Measurements from ENCODE around the gene TIFAB.
"Not testable (repeated sequence)": the region's sequence is repeated elsewhere in the genome, so short reads cannot be mapped to it uniquely, and the experiment has no call there.

TIFAB gene

GRCh38 chr5:135452321-135453030 lies at the start of gene TIFAB:
Gene TIFAB (minus strand): TSS chr5:135452351. CDS start chr5:135449939, 2,412 bp downstream.
- DNase-seq = no peak
- in situ Hi-C loops (cut with HindIII; ENCODE audit: low pct_ligation_motif_present, low pct_unique_long_range_greater_than_20kb, low sequenced_read_pairs) = loop anchor here (25.0 kb wide), 1 partner anchor 285 kb away; no protein-coding TSS in a partner anchor

- in situ Hi-C loops (cut with HindIII; ENCODE audit: low pct_ligation_motif_present, low pct_unique_long_range_greater_than_20kb, low sequenced_read_pairs) = no loop called here
- no peak for DNase-seq
These were observed 46.5 kb upstream of the TIFAB start for GRCh38 chr5:135498637-135498995.

- DNase-seq = no peak
- in situ Hi-C loops (cut with HindIII; ENCODE audit: low pct_ligation_motif_present, low pct_unique_long_range_greater_than_20kb, low sequenced_read_pairs) = no loop called here
These were observed 46.0 kb upstream of the TIFAB start for GRCh38 chr5:135497971-135498636.

- in situ Hi-C loops (cut with HindIII; ENCODE audit: low pct_ligation_motif_present, low pct_unique_long_range_greater_than_20kb, low sequenced_read_pairs); DNase-seq: not testable (repeated sequence)
These were observed 43.4 kb upstream of the TIFAB start for GRCh38 chr5:135495531-135495930.

GRCh38 chr5:135494196-135494595 lies 42.0 kb upstream of the TIFAB start:
- in situ Hi-C loops (cut with HindIII; ENCODE audit: low pct_ligation_motif_present, low pct_unique_long_range_greater_than_20kb, low sequenced_read_pairs) = no loop called here
- no peak for DNase-seq

- peak; percentile 33 for DNase-seq
These were observed 41.4 kb upstream of the TIFAB start for GRCh38 chr5:135493406-135494180.

GRCh38 chr5:135492319-135492626 lies 40.1 kb upstream of the TIFAB start:
- DNase-seq = no peak
- in situ Hi-C loops (cut with HindIII; ENCODE audit: low pct_ligation_motif_present, low pct_unique_long_range_greater_than_20kb, low sequenced_read_pairs) = no loop called here

More at GRCh38 chr5:135493406-135494180, 41.4 kb upstream of the TIFAB start:
- in situ Hi-C loops (cut with HindIII; ENCODE audit: low pct_ligation_motif_present, low pct_unique_long_range_greater_than_20kb, low sequenced_read_pairs) = no loop called here

- no peak for DNase-seq
- in situ Hi-C loops (cut with HindIII; ENCODE audit: low pct_ligation_motif_present, low pct_unique_long_range_greater_than_20kb, low sequenced_read_pairs) = no loop called here
These were observed 39.6 kb upstream of the TIFAB start for GRCh38 chr5:135491552-135492318.

GRCh38 chr5:135491038-135491551 lies 38.9 kb upstream of the TIFAB start:
- DNase-seq = no peak
- in situ Hi-C loops (cut with HindIII; ENCODE audit: low pct_ligation_motif_present, low pct_unique_long_range_greater_than_20kb, low sequenced_read_pairs) = no loop called here

GRCh38 chr5:135490245-135491037 lies 38.3 kb upstream of the TIFAB start:
- in situ Hi-C loops (cut with HindIII; ENCODE audit: low pct_ligation_motif_present, low pct_unique_long_range_greater_than_20kb, low sequenced_read_pairs) = no loop called here
- DNase-seq = no peak

GRCh38 chr5:135489466-135490244 lies 37.5 kb upstream of the TIFAB start:
- in situ Hi-C loops (cut with HindIII; ENCODE audit: low pct_ligation_motif_present, low pct_unique_long_range_greater_than_20kb, low sequenced_read_pairs) = no loop called here
- no peak for DNase-seq

GRCh38 chr5:135488727-135489465 lies 36.7 kb upstream of the TIFAB start:
- peak; percentile 31 for DNase-seq
- in situ Hi-C loops (cut with HindIII; ENCODE audit: low pct_ligation_motif_present, low pct_unique_long_range_greater_than_20kb, low sequenced_read_pairs) = no loop called here

GRCh38 chr5:135487839-135488514 lies 35.8 kb upstream of the TIFAB start:
- DNase-seq = no peak
- in situ Hi-C loops (cut with HindIII; ENCODE audit: low pct_ligation_motif_present, low pct_unique_long_range_greater_than_20kb, low sequenced_read_pairs) = no loop called here

- DNase-seq = no peak
- in situ Hi-C loops (cut with HindIII; ENCODE audit: low pct_ligation_motif_present, low pct_unique_long_range_greater_than_20kb, low sequenced_read_pairs) = no loop called here
These were observed 34.9 kb upstream of the TIFAB start for GRCh38 chr5:135487037-135487395.

- in situ Hi-C loops (cut with HindIII; ENCODE audit: low pct_ligation_motif_present, low pct_unique_long_range_greater_than_20kb, low sequenced_read_pairs) = no loop called here
- DNase-seq = no peak
These were observed 34.2 kb upstream of the TIFAB start for GRCh38 chr5:135486131-135487036.
